Measurements from ENCODE around the gene DGKI. TPM values are rescaled to one million over a fixed set of nuclear protein-coding genes. Genes with fewer than 3 reads are reported as not detected.

The DGKI gene
- polyA plus RNA-seq, 1 experiment, result 1.4 TPM

DNA sequence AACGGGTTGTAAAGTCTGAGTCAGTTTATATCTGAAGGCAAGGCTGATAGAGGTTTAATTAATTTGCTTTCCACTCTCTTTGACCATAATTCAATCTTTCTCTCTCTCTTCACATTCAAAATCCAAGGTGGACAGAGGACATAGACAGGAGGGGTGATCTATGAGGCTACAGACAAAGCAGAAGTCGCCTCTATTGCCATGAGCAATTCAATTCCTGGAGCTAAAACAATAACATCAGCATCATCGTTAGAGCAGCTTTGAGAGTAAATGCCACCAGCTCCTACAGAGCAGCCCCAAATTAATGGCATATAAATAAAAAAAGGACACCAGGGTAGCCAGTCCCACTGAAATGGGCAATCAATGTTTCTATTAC, 93.2 kb downstream of the DGKI start:
- Histone ChIP-seq H3K4me3 (ENCODE audit: low read depth, low read length) (no peak overlapping the region), H3K27me3 (ENCODE audit: control insufficient read depth, insufficient read depth, low read length) (no peaks in the 10 kb centered on the region), H3K36me3 (ENCODE audit: control insufficient read depth, insufficient read depth, low read length) (no peaks in the 10 kb centered on the region)
- DNase-seq (ENCODE audit: low read depth), result no peak
- CTCF ChIA-PET, result no interaction called here
- TF ChIP-seq, protein P1, sequence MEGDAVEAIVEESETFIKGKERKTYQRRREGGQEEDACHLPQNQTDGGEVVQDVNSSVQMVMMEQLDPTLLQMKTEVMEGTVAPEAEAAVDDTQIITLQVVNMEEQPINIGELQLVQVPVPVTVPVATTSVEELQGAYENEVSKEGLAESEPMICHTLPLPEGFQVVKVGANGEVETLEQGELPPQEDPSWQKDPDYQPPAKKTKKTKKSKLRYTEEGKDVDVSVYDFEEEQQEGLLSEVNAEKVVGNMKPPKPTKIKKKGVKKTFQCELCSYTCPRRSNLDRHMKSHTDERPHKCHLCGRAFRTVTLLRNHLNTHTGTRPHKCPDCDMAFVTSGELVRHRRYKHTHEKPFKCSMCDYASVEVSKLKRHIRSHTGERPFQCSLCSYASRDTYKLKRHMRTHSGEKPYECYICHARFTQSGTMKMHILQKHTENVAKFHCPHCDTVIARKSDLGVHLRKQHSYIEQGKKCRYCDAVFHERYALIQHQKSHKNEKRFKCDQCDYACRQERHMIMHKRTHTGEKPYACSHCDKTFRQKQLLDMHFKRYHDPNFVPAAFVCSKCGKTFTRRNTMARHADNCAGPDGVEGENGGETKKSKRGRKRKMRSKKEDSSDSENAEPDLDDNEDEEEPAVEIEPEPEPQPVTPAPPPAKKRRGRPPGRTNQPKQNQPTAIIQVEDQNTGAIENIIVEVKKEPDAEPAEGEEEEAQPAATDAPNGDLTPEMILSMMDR (IDR thresholded peaks at IDR 0.05; ENCODE audit: insufficient read depth, low read depth, low read length), result no peak
- POLR2A ChIA-PET, result no interaction called here

- POLR2A ChIA-PET, result no interaction called here
- TF ChIP-seq, protein P1 (IDR thresholded peaks at IDR 0.05; ENCODE audit: insufficient read depth, low read depth, low read length), result no peak
- CTCF ChIA-PET, result no interaction called here
- no peak for DNase-seq (ENCODE audit: low read depth)
- Histone ChIP-seq H3K27me3 (ENCODE audit: control insufficient read depth, insufficient read depth, low read length) (no peaks in the 10 kb centered on the region), H3K4me3 (ENCODE audit: low read depth, low read length) (no peak overlapping the region), H3K36me3 (ENCODE audit: control insufficient read depth, insufficient read depth, low read length) (no peaks in the 10 kb centered on the region)
These were observed 93.7 kb downstream of the DGKI start for GRCh38 chr7:137753067-137753466.

DNA sequence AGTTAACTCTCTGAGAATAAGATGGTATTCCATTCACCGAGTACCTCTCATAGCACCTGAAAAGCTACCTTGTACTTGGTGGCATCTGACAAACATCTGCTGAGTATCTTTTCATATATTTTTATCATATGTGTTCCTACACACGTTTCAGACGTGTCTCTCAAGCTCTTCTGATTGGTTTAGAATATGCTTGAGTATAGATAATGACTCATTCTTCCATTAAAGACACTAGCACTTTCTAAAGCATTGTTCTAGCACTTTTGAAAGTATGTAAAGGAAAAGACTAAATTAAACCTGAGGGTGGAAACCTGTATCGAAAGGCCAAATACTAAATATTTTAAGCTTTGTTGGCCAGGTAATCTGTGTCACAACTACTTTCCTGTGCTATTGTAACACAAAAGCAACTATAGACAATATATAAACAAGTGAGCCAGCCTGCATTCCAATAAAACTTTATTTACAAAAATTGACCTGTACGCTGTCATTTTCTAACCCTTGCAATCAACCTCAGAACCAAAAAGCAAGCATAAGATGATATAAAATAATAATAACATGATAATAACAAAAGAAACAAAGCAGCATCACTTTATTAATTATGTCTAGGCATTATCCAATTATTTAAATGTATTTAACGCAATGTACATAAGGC, 95.3 kb downstream of the DGKI start:
- Histone ChIP-seq H3K27me3 (ENCODE audit: control insufficient read depth, insufficient read depth, low read length) (no peaks in the 10 kb centered on the region), H3K36me3 (ENCODE audit: control insufficient read depth, insufficient read depth, low read length) (no peaks in the 10 kb centered on the region), H3K4me3 (ENCODE audit: low read depth, low read length) (no peak overlapping the region)
- no peak for DNase-seq (ENCODE audit: low read depth)
- POLR2A ChIA-PET, result no interaction called here
- CTCF ChIA-PET, result no interaction called here
- TF ChIP-seq, protein P1 (IDR thresholded peaks at IDR 0.05; ENCODE audit: insufficient read depth, low read depth, low read length), result no peak

- ChIA-PET CTCF (interaction anchor here (1.0 kb wide), 1 partner anchor 18 kb away, joined by 3 read pairs; no protein-coding TSS in a partner anchor), POLR2A (no interaction called here)
- Histone ChIP-seq H3K36me3 (ENCODE audit: control insufficient read depth, insufficient read depth, low read length) (no peaks in the 10 kb centered on the region), H3K27me3 (ENCODE audit: control insufficient read depth, insufficient read depth, low read length) (no peaks in the 10 kb centered on the region), H3K4me3 (ENCODE audit: low read depth, low read length) (no peak overlapping the region)
- TF ChIP-seq, protein P1 (IDR thresholded peaks at IDR 0.05; ENCODE audit: insufficient read depth, low read depth, low read length), result no peak
- no peak for DNase-seq (ENCODE audit: low read depth)
These were observed 99.3 kb downstream of the DGKI start for GRCh38 chr7:137747359-137748031.

DNA sequence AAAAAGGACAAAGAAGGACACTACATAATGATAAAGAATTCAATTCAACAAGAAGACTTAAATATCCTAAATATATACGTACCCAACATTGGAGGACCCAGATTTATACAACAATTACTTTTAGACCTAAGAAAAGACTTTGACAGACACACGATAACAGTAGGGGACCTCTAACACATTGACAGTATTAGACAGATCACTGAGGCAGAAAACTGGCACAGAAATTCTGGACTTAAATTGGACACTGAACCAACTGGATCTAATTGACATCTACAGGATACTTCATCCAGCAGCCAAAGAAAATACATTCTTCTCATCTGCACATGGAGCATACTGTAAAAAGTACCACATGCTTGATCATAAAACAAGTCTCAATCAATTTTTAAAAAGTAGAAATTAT, 103.8 kb downstream of the DGKI start:
- Histone ChIP-seq H3K27me3 (ENCODE audit: control insufficient read depth, insufficient read depth, low read length) (no peaks in the 10 kb centered on the region), H3K4me3 (ENCODE audit: low read depth, low read length) (no peak overlapping the region), H3K36me3 (ENCODE audit: control insufficient read depth, insufficient read depth, low read length) (no peaks in the 10 kb centered on the region)
- TF ChIP-seq, protein P1 (IDR thresholded peaks at IDR 0.05; ENCODE audit: insufficient read depth, low read depth, low read length), result no peak
- DNase-seq (ENCODE audit: low read depth), result no peak
- POLR2A ChIA-PET, result no interaction called here
- CTCF ChIA-PET, result no interaction called here
